ENCODE results near the gene DESI2.

GRCh38 chr1:244674446-244674845, 21.5 kb downstream of the DESI2 start:
- TF ChIP-seq CTCF (IDR thresholded peaks at IDR 0.05), result no peak
- TF ChIP-seq, protein P1, sequence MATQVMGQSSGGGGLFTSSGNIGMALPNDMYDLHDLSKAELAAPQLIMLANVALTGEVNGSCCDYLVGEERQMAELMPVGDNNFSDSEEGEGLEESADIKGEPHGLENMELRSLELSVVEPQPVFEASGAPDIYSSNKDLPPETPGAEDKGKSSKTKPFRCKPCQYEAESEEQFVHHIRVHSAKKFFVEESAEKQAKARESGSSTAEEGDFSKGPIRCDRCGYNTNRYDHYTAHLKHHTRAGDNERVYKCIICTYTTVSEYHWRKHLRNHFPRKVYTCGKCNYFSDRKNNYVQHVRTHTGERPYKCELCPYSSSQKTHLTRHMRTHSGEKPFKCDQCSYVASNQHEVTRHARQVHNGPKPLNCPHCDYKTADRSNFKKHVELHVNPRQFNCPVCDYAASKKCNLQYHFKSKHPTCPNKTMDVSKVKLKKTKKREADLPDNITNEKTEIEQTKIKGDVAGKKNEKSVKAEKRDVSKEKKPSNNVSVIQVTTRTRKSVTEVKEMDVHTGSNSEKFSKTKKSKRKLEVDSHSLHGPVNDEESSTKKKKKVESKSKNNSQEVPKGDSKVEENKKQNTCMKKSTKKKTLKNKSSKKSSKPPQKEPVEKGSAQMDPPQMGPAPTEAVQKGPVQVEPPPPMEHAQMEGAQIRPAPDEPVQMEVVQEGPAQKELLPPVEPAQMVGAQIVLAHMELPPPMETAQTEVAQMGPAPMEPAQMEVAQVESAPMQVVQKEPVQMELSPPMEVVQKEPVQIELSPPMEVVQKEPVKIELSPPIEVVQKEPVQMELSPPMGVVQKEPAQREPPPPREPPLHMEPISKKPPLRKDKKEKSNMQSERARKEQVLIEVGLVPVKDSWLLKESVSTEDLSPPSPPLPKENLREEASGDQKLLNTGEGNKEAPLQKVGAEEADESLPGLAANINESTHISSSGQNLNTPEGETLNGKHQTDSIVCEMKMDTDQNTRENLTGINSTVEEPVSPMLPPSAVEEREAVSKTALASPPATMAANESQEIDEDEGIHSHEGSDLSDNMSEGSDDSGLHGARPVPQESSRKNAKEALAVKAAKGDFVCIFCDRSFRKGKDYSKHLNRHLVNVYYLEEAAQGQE (IDR thresholded peaks at IDR 0.05; ENCODE audit: insufficient read depth in 1 of 2, low read depth in 2 of 2, low read length in 1 of 2), result no peak

All from Panc1 (cell line).